WERI-Rb-1 (cell line): ENCODE measurements around the gene ENTPD1.

Experiments
- DNase-seq: peaks from one replicate; pipeline ENCODE4 v3.0.0-alpha.2; 2020
- H3K27ac ChIP-seq: fragments of 250-450 bp; sonication (Bioruptor Pico); 2 replicates; pipeline ENCODE4 v1.5.1; 2020; ENCODE audit warnings: mild to moderate bottlenecking, moderate library complexity
- H3K27me3 ChIP-seq: fragments of 250-450 bp; sonication (Bioruptor Pico); 2 replicates; pipeline ENCODE4 v1.5.1; 2021; ENCODE audit warnings: mild to moderate bottlenecking, low read depth, moderate library complexity; ENCODE audit not compliant: insufficient read depth, severe bottlenecking
- H3K36me3 ChIP-seq: fragments of 250-450 bp; sonication (Bioruptor Pico); 2 replicates; pipeline ENCODE4 v1.5.1; 2020; ENCODE audit warnings: mild to moderate bottlenecking, moderate library complexity
- H3K4me3 ChIP-seq: 2 replicates; pipeline ENCODE4 v1.5.1; 2011; ENCODE audit warnings: low read depth, mild to moderate bottlenecking, control low read depth, low read length
- H3K9me3 ChIP-seq: fragments of 250-450 bp; sonication (Bioruptor Pico); 2 replicates; pipeline ENCODE4 v1.5.1; 2021; ENCODE audit warnings: mild to moderate bottlenecking, moderate library complexity; ENCODE audit not compliant: severe bottlenecking
- CTCF ChIP-seq: IDR thresholded peaks from 2 replicates; pipeline ENCODE4 v1.5.1; 2011; ENCODE audit warnings: low read depth, mild to moderate bottlenecking, control low read depth, inconsistent platforms, low read length

Gene ENTPD1

GRCh38 chr10:95739056-95739455 lies 16.9 kb upstream of the ENTPD1 start:
- no peak overlapping the region for H3K4me3 ChIP-seq
- H3K36me3 ChIP-seq: no peaks in the 10 kb centered on the region
- no peaks in the 10 kb centered on the region for H3K27me3 ChIP-seq
- H3K27ac ChIP-seq: no peak overlapping the region
- no peaks in the 10 kb centered on the region for H3K9me3 ChIP-seq
- no peak for DNase-seq
- no peak for TF ChIP-seq CTCF

GRCh38 chr10:95741807-95742467 lies 14.0 kb upstream of the ENTPD1 start:
- TF ChIP-seq CTCF: no peak
- Histone ChIP-seq H3K4me3 (no peak overlapping the region), H3K9me3 (no peaks in the 10 kb centered on the region), H3K27me3 (no peaks in the 10 kb centered on the region), H3K27ac (no peak overlapping the region), H3K36me3 (no peaks in the 10 kb centered on the region)
- DNase-seq: no peak

DNA sequence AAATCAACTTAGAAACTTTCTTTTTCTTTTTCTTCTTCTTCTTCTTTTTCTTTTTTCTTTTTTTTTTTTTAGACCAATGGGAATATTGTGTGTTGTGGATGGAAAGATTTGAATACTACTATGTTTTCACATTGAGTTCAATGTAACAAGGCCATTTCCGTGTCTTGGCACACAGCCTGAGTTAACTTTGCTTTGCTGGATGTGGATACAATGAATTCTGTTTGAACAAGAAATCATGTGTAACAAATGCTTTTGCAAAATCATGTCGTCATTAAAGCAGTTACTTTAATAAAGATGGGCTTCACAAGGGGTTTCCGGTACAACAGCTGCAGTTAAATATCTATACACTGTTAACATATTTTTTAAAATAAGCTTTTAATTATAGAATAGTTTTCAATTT lies 13.5 kb upstream of the ENTPD1 start:
- H3K9me3 ChIP-seq: no peaks in the 10 kb centered on the region
- TF ChIP-seq CTCF: no peak
- H3K27me3 ChIP-seq: no peaks in the 10 kb centered on the region
- H3K27ac ChIP-seq: no peak overlapping the region
- H3K4me3 ChIP-seq: no peak overlapping the region
- no peaks in the 10 kb centered on the region for H3K36me3 ChIP-seq
- DNase-seq: no peak

DNA sequence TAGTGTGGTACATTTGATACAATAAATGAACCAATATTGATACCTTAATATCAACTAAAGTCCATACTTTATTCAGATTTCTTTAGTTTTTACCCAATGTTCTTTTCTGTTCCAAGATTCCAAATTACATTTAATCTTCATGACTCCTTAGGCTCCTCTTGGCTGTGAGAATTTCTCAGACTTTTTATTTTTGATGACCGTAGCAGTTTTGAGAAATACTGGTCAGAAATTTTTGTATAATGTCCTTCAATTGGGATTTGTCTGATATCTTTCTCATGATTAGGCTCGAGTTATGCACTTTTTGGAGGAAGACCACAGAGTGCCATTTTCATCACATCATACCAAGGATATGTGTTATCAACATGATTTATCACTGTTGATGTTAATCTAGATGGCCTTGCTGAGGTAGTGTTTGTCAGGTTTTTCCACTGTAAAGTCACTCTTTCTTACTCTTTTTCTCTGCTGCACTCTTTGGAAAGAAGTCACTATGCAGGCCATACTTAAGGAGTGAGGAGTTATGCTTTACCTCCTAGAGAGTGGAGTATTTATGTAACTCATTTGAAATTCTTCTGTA lies 12.9 kb upstream of the ENTPD1 start:
- no peak for TF ChIP-seq CTCF
- DNase-seq: no peak
- Histone ChIP-seq H3K27ac (no peak overlapping the region), H3K9me3 (no peaks in the 10 kb centered on the region), H3K4me3 (no peak overlapping the region), H3K36me3 (no peaks in the 10 kb centered on the region), H3K27me3 (no peaks in the 10 kb centered on the region)

DNA sequence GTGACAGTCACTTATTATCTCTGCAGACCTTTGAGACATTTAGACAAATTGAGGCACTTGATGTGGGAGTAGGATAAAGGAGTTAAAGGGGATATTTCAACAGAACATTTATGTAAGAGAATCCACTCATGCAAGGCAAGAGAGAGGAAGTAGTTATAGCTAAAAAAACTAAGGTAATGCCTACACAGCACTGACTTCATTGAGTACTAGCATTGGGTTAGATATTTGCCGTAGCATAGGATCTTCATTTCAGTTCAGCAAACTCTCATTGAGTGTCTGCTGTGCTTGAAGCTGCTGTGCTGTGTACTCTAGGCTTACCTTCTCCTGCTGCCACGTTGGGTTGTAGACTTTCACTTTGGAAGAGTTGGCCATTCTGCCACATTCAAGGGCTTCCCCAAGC lies 10.5 kb upstream of the ENTPD1 start:
- TF ChIP-seq CTCF: no peak
- DNase-seq: no peak
- H3K4me3 ChIP-seq: no peak overlapping the region
- no peaks in the 10 kb centered on the region for H3K9me3 ChIP-seq
- no peaks in the 10 kb centered on the region for H3K27me3 ChIP-seq
- no peaks in the 10 kb centered on the region for H3K36me3 ChIP-seq
- no peak overlapping the region for H3K27ac ChIP-seq

- no peak for DNase-seq
- H3K27me3 ChIP-seq: no peaks in the 10 kb centered on the region
- H3K36me3 ChIP-seq: no peaks in the 10 kb centered on the region
- no peak overlapping the region for H3K4me3 ChIP-seq
- no peak overlapping the region for H3K27ac ChIP-seq
- no peak for TF ChIP-seq CTCF
- no peaks in the 10 kb centered on the region for H3K9me3 ChIP-seq
These were observed 7.6 kb upstream of the ENTPD1 start for GRCh38 chr10:95748349-95748748.
